OCI-LY1 (cell line): Measurements from ENCODE around the gene WWOX.

Experiments used
- H2AFZ ChIP-seq: fragments of 200-600 bp; sonication (generic), shearing (Covaris generic); 2 replicates; pipeline ENCODE4 v1.6.0; 2014; ENCODE audit warnings: antibody characterized with exemption, mild to moderate bottlenecking, low read length
- H3F3A ChIP-seq: fragments of 200-600 bp; sonication (generic), shearing (Covaris generic); 2 replicates; pipeline ENCODE4 v1.6.0; 2014; ENCODE audit warnings: mild to moderate bottlenecking, antibody characterized with exemption, low read length, moderate library complexity; ENCODE audit not compliant: insufficient read depth
- H3K27ac ChIP-seq: fragments of 200-600 bp; sonication (generic); 2 replicates; pipeline ENCODE4 v1.5.1; 2014; ENCODE audit warnings: low read length, mixed run types, mild to moderate bottlenecking, low read depth; ENCODE audit not compliant: poor library complexity, severe bottlenecking
- H3K27me3 ChIP-seq: fragments of 200-600 bp; sonication (generic); 2 replicates; pipeline ENCODE4 v1.6.0; 2014; ENCODE audit warnings: antibody characterized with exemption, mild to moderate bottlenecking, low read length, moderate library complexity; ENCODE audit not compliant: insufficient read depth
- H3K36me3 ChIP-seq: fragments of 200-600 bp; sonication (generic); 2 replicates; pipeline ENCODE4 v1.6.1; 2014; ENCODE audit warnings: mild to moderate bottlenecking, antibody characterized with exemption, low read length, moderate library complexity, mixed read lengths; ENCODE audit not compliant: insufficient read depth
- H3K4me1 ChIP-seq: fragments of 200-600 bp; sonication (generic); 2 replicates; pipeline ENCODE4 v1.5.1; 2014; ENCODE audit warnings: mild to moderate bottlenecking, low read length, moderate library complexity; ENCODE audit not compliant: insufficient read depth, severe bottlenecking
- H3K4me2 ChIP-seq: fragments of 200-600 bp; sonication (generic), shearing (Covaris generic); 2 replicates; pipeline ENCODE4 v1.6.1; 2014; ENCODE audit warnings: low read length
- H3K4me3 ChIP-seq: fragments of 200-600 bp; sonication (generic); 2 replicates; pipeline ENCODE4 v1.5.1; 2014; ENCODE audit warnings: low read length, low read depth, mild to moderate bottlenecking, mixed read lengths; ENCODE audit not compliant: poor library complexity, severe bottlenecking
- H3K79me2 ChIP-seq: fragments of 200-600 bp; shearing (Covaris generic); 2 replicates; pipeline ENCODE4 v1.6.1; 2016; ENCODE audit warnings: mixed run types, low read length, mixed read lengths; ENCODE audit not compliant: insufficient read depth
- H3K9ac ChIP-seq: fragments of 200-600 bp; sonication (generic), shearing (Covaris generic); 2 replicates; pipeline ENCODE4 v1.6.1; 2014; ENCODE audit warnings: mild to moderate bottlenecking, low read length, mixed read lengths
- H3K9me2 ChIP-seq: fragments of 200-600 bp; sonication (generic), shearing (Covaris generic); 2 replicates; pipeline ENCODE4 v1.6.1; 2014; ENCODE audit warnings: low read depth, mild to moderate bottlenecking, low read length, mixed read lengths
- H3K9me3 ChIP-seq: fragments of 200-600 bp; shearing (Covaris generic); 2 replicates; pipeline ENCODE4 v1.6.1; 2014; ENCODE audit warnings: low read length, mixed read lengths
- H4K20me1 ChIP-seq: fragments of 200-600 bp; sonication (generic), shearing (Covaris generic); 2 replicates; pipeline ENCODE4 v1.6.0; 2016; ENCODE audit warnings: mild to moderate bottlenecking, low read length; ENCODE audit not compliant: insufficient read depth
- CTCF ChIP-seq: fragments of 200-600 bp; sonication (generic), shearing (Covaris generic); IDR thresholded peaks from 2 replicates; pipeline ENCODE4 v1.5.1; 2017; ENCODE audit warnings: mild to moderate bottlenecking, antibody characterized with exemption, low read length, moderate library complexity, mixed read lengths
- EZH2 ChIP-seq: fragments of 200-600 bp; sonication (generic), shearing (Covaris generic); IDR thresholded peaks from 2 replicates; pipeline ENCODE4 v1.8.0; 2017; ENCODE audit warnings: borderline replicate concordance, mixed run types, mild to moderate bottlenecking, antibody characterized with exemption, low read length, moderate library complexity, mixed read lengths

The WWOX gene

GRCh38 chr16:78129349-78129748, 29.9 kb downstream of the WWOX start:
- Histone ChIP-seq H3K79me2 (no peaks in the 10 kb centered on the region), H3K4me3 (no peak overlapping the region), H2AFZ (no peak overlapping the region), H3K4me1 (no peaks in the 10 kb centered on the region), H3K4me2 (no peak overlapping the region), H3K9me3 (no peaks in the 10 kb centered on the region), H3K27me3 (no peaks in the 10 kb centered on the region), H3F3A (no peaks in the 10 kb centered on the region), H4K20me1 (no peaks in the 10 kb centered on the region), H3K27ac (no peak overlapping the region), H3K9me2 (no peaks in the 10 kb centered on the region), H3K36me3 (no peaks in the 10 kb centered on the region), H3K9ac (no peak overlapping the region)
- TF ChIP-seq CTCF (no peak), EZH2 (no peak)

GRCh38 chr16:78130083-78130608, 30.7 kb downstream of the WWOX start:
- Histone ChIP-seq H2AFZ (no peak overlapping the region), H3K4me1 (no peaks in the 10 kb centered on the region), H3K4me2 (no peak overlapping the region), H3K9me3 (no peaks in the 10 kb centered on the region), H3K9me2 (no peaks in the 10 kb centered on the region), H3K36me3 (no peaks in the 10 kb centered on the region), H4K20me1 (no peaks in the 10 kb centered on the region), H3K79me2 (no peaks in the 10 kb centered on the region), H3F3A (no peaks in the 10 kb centered on the region), H3K4me3 (no peak overlapping the region), H3K9ac (no peak overlapping the region), H3K27ac (no peak overlapping the region), H3K27me3 (no peaks in the 10 kb centered on the region)
- TF ChIP-seq CTCF: no peak
- TF ChIP-seq EZH2: no peak

DNA sequence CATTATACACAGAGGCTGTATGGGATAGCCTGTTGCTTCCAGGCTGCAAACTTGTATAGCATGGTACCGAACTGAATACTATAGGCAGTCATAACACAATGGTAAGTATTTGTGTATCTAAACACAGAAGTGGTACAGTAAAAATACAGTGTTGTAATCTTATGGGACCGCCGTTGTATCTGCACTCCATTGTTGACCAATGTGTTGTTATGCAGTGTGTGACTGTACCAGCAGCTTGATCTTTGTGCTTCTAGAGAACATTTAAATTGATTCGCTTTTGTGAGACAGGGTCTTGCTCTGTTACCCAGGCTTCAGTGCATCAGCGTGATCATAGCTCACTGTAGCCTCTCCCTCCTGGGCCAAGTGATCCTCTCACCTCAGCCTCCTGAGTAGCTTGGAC, 31.5 kb downstream of the WWOX start:
- no peak overlapping the region for H2AFZ ChIP-seq
- no peak overlapping the region for H3K4me3 ChIP-seq
- H4K20me1 ChIP-seq: no peaks in the 10 kb centered on the region
- H3K27me3 ChIP-seq: no peaks in the 10 kb centered on the region
- H3K27ac ChIP-seq: no peak overlapping the region
- H3K4me2 ChIP-seq: no peak overlapping the region
- no peaks in the 10 kb centered on the region for H3K9me2 ChIP-seq
- no peaks in the 10 kb centered on the region for H3K9me3 ChIP-seq
- H3K36me3 ChIP-seq: no peaks in the 10 kb centered on the region
- no peaks in the 10 kb centered on the region for H3K4me1 ChIP-seq
- TF ChIP-seq CTCF (no peak), EZH2 (no peak)
- no peak overlapping the region for H3K9ac ChIP-seq
- H3K79me2 ChIP-seq: no peaks in the 10 kb centered on the region
- no peaks in the 10 kb centered on the region for H3F3A ChIP-seq
